Activated CD4-positive, alpha-beta T cell treated with anti-CD3 and anti-CD28 coated beads for 24 hours (primary cell): ENCODE data around the gene GPR146.

Experiments
- DNase-seq, 2 donors: peaks; one replicate each; pipeline ENCODE4 v3.0.0-alpha.2; 2020; ENCODE audit warnings: low read depth in 2 of 2

GPR146 gene

DNA sequence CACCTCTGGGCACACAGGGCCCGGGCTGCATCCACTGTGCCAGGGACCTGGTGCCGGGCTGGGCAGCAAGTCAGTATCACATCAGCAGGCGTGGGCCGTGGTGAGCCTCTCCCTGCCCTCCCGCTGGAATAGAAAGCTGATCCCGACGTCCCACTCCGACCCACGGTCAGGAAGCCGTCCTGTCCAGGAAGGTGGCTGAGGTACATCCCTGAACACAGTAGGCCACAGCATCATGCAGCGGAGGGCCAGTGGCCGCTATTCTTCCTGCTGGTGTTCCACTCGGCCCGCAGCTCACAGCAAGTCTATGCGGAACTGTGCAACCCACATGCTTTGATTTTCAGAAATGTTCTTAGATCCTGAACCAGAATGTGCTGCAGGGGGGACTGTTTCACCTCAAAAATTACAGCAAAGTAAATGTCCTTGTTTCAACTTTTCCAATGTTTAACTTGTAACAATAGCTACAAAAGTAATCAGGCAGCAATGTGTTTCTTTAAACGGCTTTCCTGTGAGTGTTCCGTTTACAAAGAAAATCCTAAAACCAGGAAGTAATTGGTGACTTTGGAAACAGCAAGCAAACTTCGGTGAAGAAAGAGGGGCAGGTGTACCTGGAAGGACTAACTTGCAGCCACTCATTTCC, 676 bp upstream of the GPR146 start:
- DNase-seq: no peak

DNA sequence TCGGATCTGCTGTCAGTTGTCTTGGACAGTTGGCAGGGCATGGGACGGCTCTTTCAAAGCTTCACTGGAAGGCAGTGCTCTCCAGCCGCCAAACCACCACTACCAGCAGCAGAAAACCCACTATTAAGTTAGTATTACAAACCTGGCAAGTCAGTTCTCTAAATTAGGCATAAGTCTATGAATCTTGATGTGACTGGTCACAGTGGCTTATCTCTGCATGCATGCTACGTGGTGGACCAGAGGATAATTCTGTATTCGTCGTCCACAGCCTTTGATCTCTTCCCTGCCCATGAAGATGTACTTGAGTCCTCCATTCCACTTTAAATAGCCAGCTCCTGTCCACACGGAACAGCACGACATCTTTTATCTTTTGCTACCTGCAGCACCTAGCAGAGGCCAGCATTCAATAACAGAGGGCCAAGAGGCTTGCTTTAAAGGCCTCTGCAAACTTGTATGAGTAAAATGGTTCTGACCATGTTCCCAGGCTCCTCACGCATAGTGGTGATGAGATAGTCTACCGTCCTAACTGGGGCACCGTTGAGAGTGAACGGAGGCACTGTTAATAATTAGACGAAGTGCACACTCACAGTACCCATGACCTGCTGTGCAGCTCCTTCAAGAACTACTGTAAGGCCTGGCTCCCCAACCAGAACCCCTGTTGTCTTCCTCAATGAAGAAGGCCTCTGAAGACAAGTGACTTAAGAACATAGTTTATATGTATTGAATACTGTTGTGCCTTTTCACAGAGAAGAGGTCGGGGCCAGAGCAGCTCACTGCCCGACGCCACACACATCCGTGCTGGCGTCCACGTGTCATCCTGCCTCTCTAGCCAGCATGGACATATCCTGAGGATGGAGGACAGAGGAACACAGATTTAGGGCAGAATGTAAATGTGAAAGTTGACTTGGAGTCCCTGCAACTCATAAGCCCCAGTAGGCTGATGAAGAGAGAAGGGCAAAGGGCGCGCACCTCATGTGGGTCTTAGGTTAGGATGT, 1.0 kb downstream of the GPR146 start:
- no peak for DNase-seq

DNA sequence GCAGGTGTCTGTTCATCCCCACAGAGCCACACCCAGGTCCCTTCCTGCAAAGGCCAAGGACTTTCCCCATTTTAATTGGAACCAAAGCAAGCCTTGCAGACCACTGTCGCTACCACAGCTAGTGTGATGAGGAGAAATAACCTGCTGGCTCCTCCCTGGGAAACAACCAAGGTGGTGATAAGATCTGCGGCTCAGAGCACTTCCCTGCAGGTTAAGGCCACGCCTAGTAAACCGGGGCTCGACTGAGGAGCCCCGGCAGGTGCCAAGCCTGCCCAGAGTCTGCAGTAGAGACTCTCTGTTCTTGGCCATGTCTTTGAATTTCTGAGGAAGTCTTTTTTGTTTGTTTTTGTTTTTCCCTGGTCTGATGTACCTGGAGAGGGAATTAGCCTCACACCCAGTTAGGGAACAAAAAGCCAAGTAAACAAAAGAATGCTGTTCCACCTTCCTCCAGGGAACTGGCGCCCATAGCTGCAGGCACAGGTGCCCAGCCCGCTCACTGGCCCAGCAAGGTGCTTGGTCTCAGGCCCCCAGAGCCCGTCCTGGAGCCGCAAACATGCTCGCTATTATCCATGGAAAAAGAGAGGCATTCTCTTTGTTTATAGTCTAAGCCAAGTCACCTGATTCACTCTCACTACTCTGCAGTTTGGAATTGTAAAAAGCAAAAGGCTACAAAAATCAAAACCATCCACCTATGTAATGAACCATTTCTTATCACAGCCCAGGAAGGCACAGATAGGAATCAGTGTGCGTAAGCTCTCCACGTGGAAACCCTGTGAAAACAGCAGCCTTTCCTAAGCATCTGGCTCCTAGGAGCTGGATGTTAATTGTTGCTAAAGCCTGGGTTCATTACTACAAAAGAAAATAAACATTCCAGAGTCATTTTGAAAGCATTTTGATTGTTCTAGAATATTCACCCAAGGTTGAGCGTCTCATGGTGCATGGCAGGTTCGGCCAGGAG, 2.7 kb downstream of the GPR146 start:
- DNase-seq: no peak

DNA sequence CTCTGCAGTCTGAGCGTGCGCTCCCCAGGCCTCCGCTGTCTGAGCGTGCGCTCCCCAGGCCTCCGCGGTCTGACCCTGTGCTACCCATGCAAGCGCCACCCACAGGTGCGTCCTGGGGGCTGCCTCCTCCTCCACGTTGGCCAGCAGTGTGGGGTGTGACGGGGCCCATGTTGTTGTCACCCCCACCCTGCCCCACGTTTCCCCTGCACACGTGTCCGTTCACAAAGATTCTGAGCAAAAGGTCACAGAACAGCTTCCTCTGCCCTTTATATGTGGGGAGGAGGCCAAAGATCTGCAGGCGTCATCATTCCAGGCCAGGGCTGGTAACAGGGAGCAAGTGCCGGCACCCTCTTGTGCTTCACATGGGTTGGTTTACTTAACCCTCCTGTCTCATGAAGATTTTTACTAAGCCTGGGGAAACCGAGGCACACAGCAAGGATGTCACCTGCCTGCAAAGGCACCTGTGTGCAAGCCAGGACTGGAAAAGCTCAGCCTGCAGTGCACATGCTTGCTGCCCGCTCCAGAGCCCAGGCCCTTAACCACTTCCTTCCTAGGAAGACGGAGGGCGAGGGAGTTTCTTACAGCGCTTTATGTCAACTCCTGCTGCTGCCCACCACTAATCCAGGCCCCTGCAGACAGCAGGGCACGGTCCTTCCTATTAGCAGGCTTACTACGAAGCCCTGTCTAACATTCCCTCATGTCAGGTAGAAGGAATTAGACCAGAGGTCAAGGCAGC, 4.8 kb downstream of the GPR146 start:
- no peak for DNase-seq

DNA sequence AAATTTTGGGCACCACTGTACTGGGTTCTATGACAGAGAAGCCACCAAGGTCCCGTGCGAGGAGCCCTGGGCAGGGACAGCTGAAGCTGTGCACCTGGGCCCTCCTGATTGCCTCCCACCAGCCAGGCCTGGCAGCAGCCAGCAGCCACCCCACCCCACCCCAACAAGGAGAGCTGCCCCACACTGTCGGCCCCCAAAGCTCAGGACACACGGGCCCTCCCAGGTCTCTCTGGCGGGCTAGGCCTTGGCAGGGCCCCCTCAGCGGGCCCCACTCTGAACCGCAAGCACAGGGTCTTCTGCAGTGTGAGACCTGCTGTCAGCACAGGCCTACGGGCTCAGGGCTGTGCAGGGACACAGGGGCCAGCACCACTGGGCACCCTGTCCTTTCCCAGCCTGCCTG, 5.5 kb downstream of the GPR146 start:
- DNase-seq: no peak

- no peak for DNase-seq
These were observed 6.0 kb downstream of the GPR146 start for GRCh38 chr7:1050254-1050906.

GRCh38 chr7:1050956-1051690, 6.8 kb downstream of the GPR146 start:
- DNase-seq: no peak

DNA sequence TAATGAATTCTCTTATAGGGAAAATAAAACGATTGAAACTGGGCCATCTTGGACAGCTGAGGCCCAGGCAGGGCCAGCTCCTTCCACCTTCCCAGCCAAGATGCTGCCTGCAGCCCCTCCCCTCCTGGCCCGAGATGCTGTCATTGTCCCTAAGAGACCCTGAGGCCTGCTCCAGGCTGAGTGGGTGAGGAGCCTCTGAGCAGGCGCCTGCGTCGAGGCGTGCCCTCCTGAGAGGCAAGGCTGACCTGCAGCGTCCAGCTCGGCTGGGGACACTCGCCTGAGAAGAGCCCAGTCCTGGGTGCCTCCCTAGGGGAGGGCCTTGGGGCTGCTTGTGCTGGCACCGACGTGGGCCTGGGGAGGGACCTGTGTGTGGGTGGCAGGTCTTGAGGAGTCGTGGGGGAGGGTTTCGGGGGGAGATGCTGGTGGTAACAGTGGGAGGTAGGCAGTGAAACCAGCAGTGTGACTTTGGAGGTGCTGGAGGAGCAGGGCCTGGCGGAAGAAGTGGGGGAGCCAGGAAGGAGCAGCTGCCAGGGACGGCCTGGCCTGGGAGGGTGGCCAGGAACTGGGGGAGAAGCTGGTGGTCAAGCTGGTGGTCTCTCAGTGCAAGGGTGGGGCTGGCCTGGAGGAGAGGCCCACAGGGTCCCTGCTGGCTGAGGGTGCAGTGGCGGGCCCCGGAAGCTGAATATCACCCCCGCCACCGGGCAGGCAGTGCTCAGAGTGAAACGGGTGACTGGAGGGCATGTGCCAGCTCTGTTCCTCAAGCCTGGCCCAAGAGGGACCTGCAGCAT, 7.9 kb downstream of the GPR146 start:
- DNase-seq: no peak

DNA sequence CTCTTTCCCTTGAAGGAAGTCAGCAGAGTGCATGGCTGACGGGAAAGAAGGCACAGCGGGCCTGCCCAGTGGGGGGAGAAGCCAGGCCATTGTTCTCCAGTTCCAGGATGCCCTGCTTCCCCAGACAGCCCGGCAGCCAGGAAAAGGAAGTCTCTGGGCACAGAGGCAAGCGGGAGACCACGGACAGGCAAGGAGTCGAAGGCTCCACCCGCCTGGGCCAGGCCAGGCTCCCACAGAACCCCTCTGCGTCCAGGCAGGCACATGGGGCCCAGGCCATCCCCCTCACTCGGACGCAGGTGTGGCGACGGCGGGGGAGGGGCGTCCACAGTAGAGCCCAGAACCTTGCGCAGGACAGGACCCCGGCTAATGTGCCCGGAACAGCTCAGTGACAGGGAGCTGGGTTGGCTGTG, 8.7 kb downstream of the GPR146 start:
- no peak for DNase-seq

DNA sequence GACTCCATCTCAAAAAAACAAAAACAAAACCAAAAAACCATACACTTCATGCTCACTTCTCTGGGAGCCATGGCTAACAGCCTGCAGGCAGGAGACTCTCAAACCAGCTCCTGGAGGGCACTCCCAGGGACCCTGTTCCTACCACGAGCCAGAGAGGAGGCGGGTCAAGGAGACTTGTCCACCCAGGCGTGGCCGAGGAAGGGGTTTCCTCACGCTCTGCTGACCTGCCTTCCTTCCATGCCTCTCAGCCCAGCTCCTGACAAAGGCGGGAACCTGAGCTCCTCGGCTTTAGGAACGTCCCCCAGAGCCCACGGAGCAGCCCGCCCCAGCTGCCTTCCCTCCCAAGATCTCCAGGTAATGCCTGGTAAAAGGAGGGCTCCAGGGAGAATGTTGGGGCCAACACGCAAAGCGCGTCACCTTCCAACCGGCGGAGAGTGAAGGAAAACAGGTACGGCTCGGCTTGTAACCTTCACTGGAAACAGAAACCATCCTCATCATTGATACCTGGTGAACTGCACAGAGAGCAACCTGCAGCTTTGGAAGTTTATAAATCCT, 9.5 kb downstream of the GPR146 start:
- DNase-seq: no peak

GRCh38 chr7:1054438-1054837, 10.1 kb downstream of the GPR146 start:
- DNase-seq: no peak

- DNase-seq: no peak
These were observed 10.6 kb downstream of the GPR146 start for GRCh38 chr7:1054861-1055450.

DNA sequence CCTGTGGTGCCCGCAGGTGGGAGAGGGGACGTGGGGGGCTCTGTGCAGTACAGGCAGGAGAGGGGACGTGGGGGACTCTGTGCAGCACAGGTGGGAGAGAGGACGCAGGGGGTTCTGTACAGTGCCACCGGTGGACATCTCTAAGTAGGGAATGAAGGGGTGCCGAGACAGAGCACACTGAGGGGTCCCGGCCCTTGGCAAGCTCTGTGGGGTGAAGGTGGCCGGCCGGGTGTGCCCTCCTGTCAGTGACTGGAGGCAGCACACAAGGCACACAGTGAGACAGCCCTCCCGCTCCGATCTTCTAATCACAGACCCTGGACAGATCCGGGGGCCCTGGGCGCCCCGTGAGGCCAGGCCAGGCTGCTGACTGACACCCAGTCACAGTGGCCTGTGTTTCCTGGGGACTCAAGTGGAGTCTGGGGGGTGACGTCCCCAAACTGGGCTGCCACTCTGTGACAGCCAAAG, 11.2 kb downstream of the GPR146 start:
- DNase-seq: no peak

- DNase-seq: no peak
These were observed 11.8 kb downstream of the GPR146 start for GRCh38 chr7:1055956-1056784.

DNA sequence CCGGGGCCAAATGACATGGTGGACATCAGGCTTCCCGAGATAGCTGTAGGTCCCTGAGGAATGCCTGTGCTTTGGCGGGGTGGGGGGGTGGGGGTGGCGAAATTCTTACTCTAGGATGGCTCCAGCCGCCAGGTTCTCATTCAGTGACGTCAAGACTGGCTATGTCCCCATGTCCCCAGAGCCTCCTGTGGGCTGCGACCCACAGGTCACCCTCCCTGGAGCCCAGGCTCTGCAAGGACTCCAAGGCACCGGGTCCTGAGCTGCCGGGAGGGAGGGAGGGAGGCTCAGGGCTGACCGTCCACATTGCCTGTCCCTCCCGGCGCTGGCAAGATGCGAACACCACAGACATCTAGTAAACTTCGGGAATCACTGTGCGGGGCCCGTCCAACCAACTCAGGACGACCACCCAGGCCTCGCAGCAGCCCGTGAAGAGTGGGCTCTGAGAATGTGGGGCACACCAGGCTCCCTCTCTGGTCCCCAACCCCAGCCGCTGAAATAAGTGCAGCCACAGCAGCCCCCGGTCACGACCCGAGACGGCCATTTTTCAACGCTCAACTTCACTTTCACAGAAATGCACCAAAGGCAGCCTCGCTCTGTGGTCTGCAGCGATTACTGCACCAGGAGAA, 12.6 kb downstream of the GPR146 start:
- DNase-seq: no peak

DNA sequence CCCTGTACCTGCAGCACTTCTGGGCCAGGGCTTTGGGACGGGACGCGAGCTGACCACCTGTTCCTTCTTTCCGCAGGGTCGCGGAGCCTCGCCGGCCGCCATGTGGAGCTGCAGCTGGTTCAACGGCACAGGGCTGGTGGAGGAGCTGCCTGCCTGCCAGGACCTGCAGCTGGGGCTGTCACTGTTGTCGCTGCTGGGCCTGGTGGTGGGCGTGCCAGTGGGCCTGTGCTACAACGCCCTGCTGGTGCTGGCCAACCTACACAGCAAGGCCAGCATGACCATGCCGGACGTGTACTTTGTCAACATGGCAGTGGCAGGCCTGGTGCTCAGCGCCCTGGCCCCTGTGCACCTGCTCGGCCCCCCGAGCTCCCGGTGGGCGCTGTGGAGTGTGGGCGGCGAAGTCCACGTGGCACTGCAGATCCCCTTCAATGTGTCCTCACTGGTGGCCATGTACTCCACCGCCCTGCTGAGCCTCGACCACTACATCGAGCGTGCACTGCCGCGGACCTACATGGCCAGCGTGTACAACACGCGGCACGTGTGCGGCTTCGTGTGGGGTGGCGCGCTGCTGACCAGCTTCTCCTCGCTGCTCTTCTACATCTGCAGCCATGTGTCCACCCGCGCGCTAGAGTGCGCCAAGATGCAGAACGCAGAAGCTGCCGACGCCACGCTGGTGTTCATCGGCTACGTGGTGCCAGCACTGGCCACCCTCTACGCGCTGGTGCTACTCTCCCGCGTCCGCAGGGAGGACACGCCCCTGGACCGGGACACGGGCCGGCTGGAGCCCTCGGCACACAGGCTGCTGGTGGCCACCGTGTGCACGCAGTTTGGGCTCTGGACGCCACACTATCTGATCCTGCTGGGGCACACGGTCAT, 13.3 kb downstream of the GPR146 start:
- no peak for DNase-seq
